DND-41 (cell line): ENCODE measurements around the gene RPL29.

Experiments
- ATAC-seq: fragments of 200-7000 bp; cut with Tn5 transposase; 3 replicates; pipeline ENCODE4 v1.9.1; 2021; ENCODE audit warnings: low read depth; ENCODE audit not compliant: insufficient read depth
- DNase-seq: peaks from one replicate; pipeline ENCODE4 v3.0.0-alpha.2; 2020
- H2AFZ ChIP-seq: 2 replicates; pipeline ENCODE4 v1.6.0; 2012; ENCODE audit warnings: low read depth, low read length
- H3K27ac ChIP-seq: 2 replicates; pipeline ENCODE4 v1.5.1; 2012; ENCODE audit warnings: low read length, inconsistent platforms
- H3K27me3 ChIP-seq: fragments of 200-600 bp; sonication (generic); 2 replicates; pipeline ENCODE4 v1.6.0; 2012; ENCODE audit warnings: low read length, mild to moderate bottlenecking, inconsistent platforms; ENCODE audit not compliant: insufficient read depth, poor library complexity
- H3K36me3 ChIP-seq: 2 replicates; pipeline ENCODE4 v1.5.1; 2012; ENCODE audit warnings: low read length, inconsistent platforms; ENCODE audit not compliant: insufficient read depth
- H3K4me1 ChIP-seq: 2 replicates; pipeline ENCODE4 v1.5.1; 2012; ENCODE audit warnings: mild to moderate bottlenecking, low read length; ENCODE audit not compliant: insufficient read depth
- H3K4me2 ChIP-seq: 2 replicates; pipeline ENCODE4 v1.6.0; 2012; ENCODE audit warnings: mild to moderate bottlenecking, moderate library complexity, low read length, inconsistent platforms; ENCODE audit not compliant: insufficient read depth
- H3K4me3 ChIP-seq, 2 experiments: fragments of 200-600 bp in 1 of 2; shearing (Covaris generic) in 1 of 2; 2 replicates each; pipeline ENCODE4 v1.5.1; 2012 to 2016; ENCODE audit warnings: inconsistent platforms in 2 of 2, low read length in 2 of 2, mild to moderate bottlenecking in 2 of 2, low read depth in 1 of 2, moderate library complexity in 1 of 2
- H3K79me2 ChIP-seq: 2 replicates; pipeline ENCODE4 v1.6.0; 2012; ENCODE audit warnings: low read length, inconsistent platforms; ENCODE audit not compliant: insufficient read depth
- H3K9ac ChIP-seq: 2 replicates; pipeline ENCODE4 v1.6.0; 2012; ENCODE audit warnings: low read depth, mild to moderate bottlenecking, inconsistent platforms, low read length, moderate library complexity
- H3K9me3 ChIP-seq: 2 replicates; pipeline ENCODE4 v1.5.1; 2012; ENCODE audit warnings: low read length, moderate library complexity, mild to moderate bottlenecking, inconsistent platforms; ENCODE audit not compliant: insufficient read depth, severe bottlenecking
- H4K20me1 ChIP-seq: 2 replicates; pipeline ENCODE4 v1.6.0; 2012; ENCODE audit warnings: low read length; ENCODE audit not compliant: insufficient read depth
- CTCF ChIP-seq: IDR thresholded peaks from 2 replicates; pipeline ENCODE4 v1.5.1; 2012; ENCODE audit warnings: borderline replicate concordance, low read length, moderate library complexity, mild to moderate bottlenecking; ENCODE audit not compliant: poor library complexity, severe bottlenecking; ENCODE audit errors: extremely low read depth
- EZH2 ChIP-seq: IDR thresholded peaks from 3 replicates; pipeline ENCODE4 v1.6.1; 2012; ENCODE audit warnings: borderline replicate concordance, low read depth, mild to moderate bottlenecking, moderate library complexity, low read length, inconsistent platforms; ENCODE audit not compliant: severe bottlenecking

Gene RPL29

GRCh38 chr3:52020796-52021195, 25.1 kb upstream of the RPL29 start:
- Histone ChIP-seq H4K20me1 (no peaks in the 10 kb centered on the region), H2AFZ (no peak overlapping the region), H3K27ac (no peak overlapping the region), H3K79me2 (no peaks in the 10 kb centered on the region), H3K36me3 (no peaks in the 10 kb centered on the region), H3K4me3 (no peak overlapping the region), H3K27me3 (no peaks in the 10 kb centered on the region), H3K9ac (no peak overlapping the region), H3K4me2 (no peak overlapping the region), H3K4me1 (no peaks in the 10 kb centered on the region), H3K9me3 (no peaks in the 10 kb centered on the region)
- DNase-seq (no peak), ATAC-seq (no peak)
- TF ChIP-seq EZH2 (no peak), CTCF (no peak)

GRCh38 chr3:52019352-52020080, 23.8 kb upstream of the RPL29 start:
- Histone ChIP-seq H4K20me1 (no peaks in the 10 kb centered on the region), H3K36me3 (no peaks in the 10 kb centered on the region), H3K9ac (no peak overlapping the region), H3K27ac (no peak overlapping the region), H2AFZ (no peak overlapping the region), H3K4me3 (no peak overlapping the region), H3K79me2 (no peaks in the 10 kb centered on the region), H3K4me2 (no peak overlapping the region), H3K4me1 (no peaks in the 10 kb centered on the region), H3K9me3 (no peaks in the 10 kb centered on the region), H3K27me3 (no peaks in the 10 kb centered on the region)
- ATAC-seq = no peak
- no peak for DNase-seq
- TF ChIP-seq EZH2 = no peak
- no peak for TF ChIP-seq CTCF

DNA sequence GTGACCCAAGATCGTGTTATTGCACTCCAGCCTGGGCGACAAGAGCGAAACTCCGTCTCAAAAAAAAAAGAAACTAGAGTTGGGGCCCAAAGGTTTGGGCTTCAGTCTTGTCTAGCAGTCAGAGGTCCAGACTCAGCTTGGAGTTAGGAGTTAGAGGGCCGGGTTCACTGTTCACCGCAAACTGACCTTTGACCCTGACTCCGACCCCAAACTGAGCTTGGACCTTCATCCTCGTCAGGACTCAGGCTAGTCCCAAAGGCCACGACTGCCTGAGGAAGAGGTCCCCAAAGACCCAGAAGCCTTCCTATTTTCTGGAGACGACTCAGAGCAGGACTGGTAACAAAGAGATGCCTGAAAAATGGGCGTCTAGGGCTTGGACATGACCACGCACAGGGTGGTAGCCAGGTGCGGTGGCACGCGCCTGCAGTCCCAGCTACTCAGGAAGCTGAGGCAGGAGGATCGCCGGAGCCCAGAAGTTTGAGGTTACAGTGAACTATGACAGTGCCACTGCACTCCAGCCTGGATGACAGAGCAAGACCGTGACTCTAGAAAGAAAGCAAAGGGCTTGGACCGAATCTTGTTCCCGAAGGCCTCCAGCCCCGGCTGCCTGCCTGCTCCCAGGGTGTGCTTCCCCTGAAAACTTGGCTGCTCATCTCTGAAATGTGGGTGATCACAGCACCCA, 22.8 kb upstream of the RPL29 start:
- Histone ChIP-seq H3K4me1 (no peaks in the 10 kb centered on the region), H3K79me2 (no peaks in the 10 kb centered on the region), H3K36me3 (no peaks in the 10 kb centered on the region), H3K4me3 (no peak overlapping the region), H3K27me3 (no peaks in the 10 kb centered on the region), H4K20me1 (no peaks in the 10 kb centered on the region), H2AFZ (no peak overlapping the region), H3K9ac (no peak overlapping the region), H3K9me3 (no peaks in the 10 kb centered on the region), H3K4me2 (no peak overlapping the region), H3K27ac (no peak overlapping the region)
- TF ChIP-seq CTCF = no peak
- no peak for TF ChIP-seq EZH2
- no peak for ATAC-seq
- no peak for DNase-seq
